Tibial nerve (tissue), 4 donors: ENCODE data around the gene EFEMP2. TPM values are rescaled to one million over a fixed set of nuclear protein-coding genes. Genes with fewer than 3 reads are reported as not detected.

Source experiments
- DNase-seq, 2 donors: peaks; one replicate each; pipeline ENCODE4 v3.0.0-alpha.2; 2019; ENCODE audit warnings: low spot score in 2 of 2
- H3K27ac ChIP-seq, 4 donors: fragments of 200-600 bp; sonication (generic) in 3 of 4; one replicate each; pipeline ENCODE4 v1.5.1; 2017 to 2019; ENCODE audit warnings: mild to moderate bottlenecking in 1 of 4
- H3K27me3 ChIP-seq, 2 donors: fragments of 200-600 bp; sonication (generic) in 1 of 2; one replicate each; pipeline versions ENCODE4 v1.5.1 to v1.6.0; 2017 to 2019
- H3K36me3 ChIP-seq, 3 donors: fragments of 200-600 bp; sonication (generic); one replicate each; pipeline ENCODE4 v1.5.1; 2018 to 2019
- H3K4me1 ChIP-seq, 4 donors: fragments of 200-600 bp; sonication (generic) in 3 of 4; one replicate each; pipeline ENCODE4 v1.5.1; 2017 to 2019
- H3K4me3 ChIP-seq, 4 donors: fragments of 200-600 bp; sonication (generic) in 3 of 4; one replicate each; pipeline ENCODE4 v1.5.1; 2017 to 2019; ENCODE audit warnings: mild to moderate bottlenecking in 1 of 4, moderate library complexity in 1 of 4
- H3K9me3 ChIP-seq, 4 donors: fragments of 200-600 bp; sonication (generic) in 3 of 4; one replicate each; pipeline ENCODE4 v1.5.1; 2017 to 2019
- EP300 ChIP-seq, 2 donors: sonication (generic); formaldehyde crosslinking; IDR thresholded peaks; one replicate each; pipeline ENCODE4 v1.6.1; 2017; ENCODE audit warnings: antibody characterized with exemption in 2 of 2, mild to moderate bottlenecking in 1 of 2
- POLR2A ChIP-seq, 2 donors: fragments of 450-650 bp; IDR thresholded peaks; one replicate each; pipeline ENCODE4 v1.6.1; 2017; ENCODE audit warnings: antibody characterized with exemption in 2 of 2, mild to moderate bottlenecking in 2 of 2, moderate library complexity in 2 of 2
- WGBS, 2 donors: methylation state at CpG; one replicate each; pipeline ENCODE4 v1.1.5; 2018; 5-methylcytosine and 5-hydroxymethylcytosine counted together
- total RNA-seq, 4 donors: library from RNA; depleted of rRNA; stranded (reverse); fragments of >200 nt; gene quantifications; one replicate each; pipeline ENCODE4 v1.1.0, GENCODE V29; 2016
- TF ChIP-seq, protein P1 (sequence below), 5 experiments: fragments of 200-600 bp in 3 of 5; fragments of 450-650 bp in 2 of 5; sonication (generic) in 3 of 5; IDR thresholded peaks; one replicate each; pipeline ENCODE4 v1.5.1; 2016 to 2019; ENCODE audit warnings: antibody characterized with exemption in 5 of 5, mild to moderate bottlenecking in 3 of 5, moderate library complexity in 2 of 5

Gene EFEMP2
- total RNA-seq, 4 donors from 2014 or later: 59.2 to 92.7 (median 82.0) TPM

- Histone ChIP-seq H3K4me3 (peak overlapping the region in 3 of 4 donors; percentile 47 to 59 (median 59)), H3K27me3 (peaks cover 0 to 16% of the 10 kb centered on the region in 2 donors), H3K27ac (peak overlapping the region in 2 of 4 donors; percentile 61 to 75), H3K9me3 (no peaks in the 10 kb centered on the region), H3K4me1 (peaks cover 0 to 27% (median 11%) of the 10 kb centered on the region in 4 donors), H3K36me3 (no peaks in the 10 kb centered on the region)
- TF ChIP-seq, protein P1, sequence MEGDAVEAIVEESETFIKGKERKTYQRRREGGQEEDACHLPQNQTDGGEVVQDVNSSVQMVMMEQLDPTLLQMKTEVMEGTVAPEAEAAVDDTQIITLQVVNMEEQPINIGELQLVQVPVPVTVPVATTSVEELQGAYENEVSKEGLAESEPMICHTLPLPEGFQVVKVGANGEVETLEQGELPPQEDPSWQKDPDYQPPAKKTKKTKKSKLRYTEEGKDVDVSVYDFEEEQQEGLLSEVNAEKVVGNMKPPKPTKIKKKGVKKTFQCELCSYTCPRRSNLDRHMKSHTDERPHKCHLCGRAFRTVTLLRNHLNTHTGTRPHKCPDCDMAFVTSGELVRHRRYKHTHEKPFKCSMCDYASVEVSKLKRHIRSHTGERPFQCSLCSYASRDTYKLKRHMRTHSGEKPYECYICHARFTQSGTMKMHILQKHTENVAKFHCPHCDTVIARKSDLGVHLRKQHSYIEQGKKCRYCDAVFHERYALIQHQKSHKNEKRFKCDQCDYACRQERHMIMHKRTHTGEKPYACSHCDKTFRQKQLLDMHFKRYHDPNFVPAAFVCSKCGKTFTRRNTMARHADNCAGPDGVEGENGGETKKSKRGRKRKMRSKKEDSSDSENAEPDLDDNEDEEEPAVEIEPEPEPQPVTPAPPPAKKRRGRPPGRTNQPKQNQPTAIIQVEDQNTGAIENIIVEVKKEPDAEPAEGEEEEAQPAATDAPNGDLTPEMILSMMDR (IDR thresholded peaks at IDR 0.05): no peak
- TF ChIP-seq EP300 (IDR thresholded peaks at IDR 0.05) (no peak), POLR2A (IDR thresholded peaks at IDR 0.05) (no peak)
- 79 to 88% methylated on average over 11 of the region's 11 CpGs for WGBS, 2 donors
- DNase-seq: no peak
Observed at GRCh38 chr11:65900899-65901180, 28.2 kb upstream of the EFEMP2 start.

DNA sequence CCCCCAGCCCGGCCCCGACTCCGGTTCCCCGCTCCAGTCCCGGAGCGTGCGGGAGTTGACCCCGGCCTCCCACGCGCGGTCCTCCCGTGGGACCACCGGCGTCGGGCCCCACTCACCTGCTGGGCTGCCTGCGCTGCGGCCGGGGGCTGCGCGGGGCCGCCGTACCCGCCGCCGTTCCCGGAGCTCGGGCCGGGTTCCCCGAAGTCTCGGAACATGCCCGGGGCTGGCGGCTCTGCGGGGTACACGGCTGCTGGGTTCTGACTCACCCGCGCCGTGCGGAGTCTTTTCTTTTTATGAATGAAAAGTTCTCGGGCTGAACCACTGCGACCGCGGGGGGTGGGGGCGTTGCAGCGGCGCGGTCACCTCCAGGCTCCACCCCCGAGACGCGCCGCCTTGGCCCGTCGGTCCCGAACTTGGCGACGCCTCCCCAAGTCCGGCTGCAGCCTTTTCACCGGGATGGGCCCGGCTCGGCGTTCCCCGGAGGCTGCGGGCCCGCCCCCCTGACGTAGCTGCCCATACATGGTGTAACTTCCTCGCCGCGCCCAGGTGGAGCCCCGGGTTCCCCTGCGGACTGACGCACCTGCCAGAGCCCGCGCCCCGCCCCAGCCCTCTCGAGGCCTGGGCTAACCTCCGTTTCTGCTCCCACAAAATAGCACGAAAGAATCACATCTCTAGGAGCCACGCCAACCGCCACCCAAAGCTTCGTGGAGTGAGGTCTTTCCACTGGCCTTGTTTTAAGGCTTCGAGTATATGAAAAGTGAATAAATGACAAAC, 27.7 kb upstream of the EFEMP2 start, which contains the start of gene FOSL1:
TSS of gene FOSL1 (minus strand) at position 264 of the 774 bp plus-strand sequence. CDS start at position 215, 49 bp downstream.
- peak within 1 kb of the TSS in 3 of 4 donors; percentile 28 to 75 (median 61) for H3K27ac ChIP-seq
- H3K36me3 ChIP-seq: no peaks in the 10 kb centered on the region
- WGBS, 2 donors: 3% methylated on average over 41 to 74 of the region's 80 CpGs
- peak in 1 of 2 donors; percentile 52 for TF ChIP-seq EP300 (IDR thresholded peaks at IDR 0.05)
- TF ChIP-seq POLR2A (IDR thresholded peaks at IDR 0.05): no peak
- TF ChIP-seq, protein P1 (IDR thresholded peaks at IDR 0.05): peak in 1 of 5 experiments; percentile 23
- peak; percentile 59 to 64 for DNase-seq
- peak within 1 kb of the TSS; percentile 33 to 59 (median 53) for H3K4me3 ChIP-seq
- H3K4me1 ChIP-seq: peaks cover 0 to 27% (median 11%) of the 10 kb centered on the region in 4 donors
- no peaks in the 10 kb centered on the region for H3K9me3 ChIP-seq
- peaks cover 0 to 16% of the 10 kb centered on the region in 2 donors for H3K27me3 ChIP-seq

- no peaks in the 10 kb centered on the region for H3K36me3 ChIP-seq
- no peak for DNase-seq
- H3K27me3 ChIP-seq: peaks cover 0 to 16% of the 10 kb centered on the region in 2 donors
- peak overlapping the region in 3 of 4 donors; percentile 28 to 61 (median 41) for H3K27ac ChIP-seq
- 1 to 2% methylated on average over 26 to 28 of the region's 78 CpGs for WGBS, 2 donors
- no peaks in the 10 kb centered on the region for H3K9me3 ChIP-seq
- H3K4me1 ChIP-seq: peaks cover 0 to 27% (median 11%) of the 10 kb centered on the region in 4 donors
- peak overlapping the region; percentile 33 to 59 (median 53) for H3K4me3 ChIP-seq
- TF ChIP-seq EP300 (IDR thresholded peaks at IDR 0.05) (no peak), POLR2A (IDR thresholded peaks at IDR 0.05) (no peak)
- TF ChIP-seq, protein P1 (IDR thresholded peaks at IDR 0.05): no peak
Observed at GRCh38 chr11:65899356-65900124, 26.9 kb upstream of the EFEMP2 start.

- 33 to 45% methylated on average over 16 to 23 of the region's 28 CpGs for WGBS, 2 donors
- no peak for DNase-seq
- Histone ChIP-seq H3K9me3 (no peaks in the 10 kb centered on the region), H3K27ac (peak overlapping the region in 1 of 4 donors; percentile 61), H3K4me1 (peaks cover 0 to 35% (median 12%) of the 10 kb centered on the region in 4 donors), H3K27me3 (peaks cover 0 to 16% of the 10 kb centered on the region in 2 donors), H3K4me3 (peak overlapping the region; percentile 33 to 59 (median 53)), H3K36me3 (no peaks in the 10 kb centered on the region)
- TF ChIP-seq EP300 (IDR thresholded peaks at IDR 0.05): no peak
- TF ChIP-seq, protein P1 (IDR thresholded peaks at IDR 0.05): no peak
- TF ChIP-seq POLR2A (IDR thresholded peaks at IDR 0.05): no peak
Observed at GRCh38 chr11:65898656-65899355, 26.2 kb upstream of the EFEMP2 start.
